HepG2 (cell line): ENCODE results near the gene FGD5. TPM values are rescaled to one million over a fixed set of nuclear protein-coding genes. Genes with fewer than 3 reads are reported as not detected.

Experiments
- FOSL2 ChIP-seq: sonication (generic); formaldehyde crosslinking; IDR thresholded peaks from 2 replicates; pipeline ENCODE4 v1.4.0; 2020; ENCODE audit warnings: missing genetic modification reagents
- GABPA ChIP-seq, 2 experiments: IDR thresholded peaks; 2 replicates each; pipeline ENCODE4 v1.6.1; 2011 to 2016; ENCODE audit warnings: low read depth in 2 of 2, low read length in 1 of 2, missing biosample characterization in 1 of 2, missing genetic modification characterization in 1 of 2
- HIC2 ChIP-seq: sonication (generic); formaldehyde crosslinking; IDR thresholded peaks from 2 replicates; pipeline ENCODE4 v1.9.0; 2022; ENCODE audit warnings: low read depth, missing genetic modification reagents
- HMGXB4 ChIP-seq, 2 experiments: sonication (generic) in 1 of 2; formaldehyde crosslinking in 1 of 2; IDR thresholded peaks; 2 replicates each; pipeline versions ENCODE4 v1.4.0 to v1.6.1; 2018 to 2020; ENCODE audit warnings: missing genetic modification reagents in 2 of 2, borderline replicate concordance in 1 of 2, low read depth in 1 of 2, mild to moderate bottlenecking in 1 of 2, missing biosample characterization in 1 of 2
- KAT7 ChIP-seq: IDR thresholded peaks from 2 replicates; pipeline ENCODE4 v1.6.1; 2018; ENCODE audit warnings: borderline replicate concordance, missing compliant biosample characterization
- KLF6 ChIP-seq: IDR thresholded peaks from 2 replicates; pipeline ENCODE4 v1.8.0; 2016; ENCODE audit warnings: missing biosample characterization, missing genetic modification reagents
- MED8 ChIP-seq: sonication (generic); formaldehyde crosslinking; IDR thresholded peaks from 2 replicates; pipeline ENCODE4 v1.8.1; 2023; ENCODE audit warnings: mild to moderate bottlenecking, missing genetic modification reagents; ENCODE audit not compliant: insufficient replicate concordance
- MIER2 ChIP-seq: IDR thresholded peaks from 2 replicates; pipeline ENCODE4 v1.6.1; 2016; ENCODE audit warnings: missing biosample characterization, missing genetic modification reagents
- SIN3A ChIP-seq: IDR thresholded peaks from 2 replicates; pipeline ENCODE4 v1.6.1; 2011; ENCODE audit warnings: low read depth, mild to moderate bottlenecking, control low read depth, low read length, borderline replicate concordance
- SNRNP70 ChIP-seq: fragments of 200-400 bp; formaldehyde crosslinking; IDR thresholded peaks from 2 replicates; pipeline ENCODE4 v1.6.1; 2017; ENCODE audit warnings: mild to moderate bottlenecking, low read depth, low read length, moderate library complexity
- SP4 ChIP-seq: sonication (generic); formaldehyde crosslinking; IDR thresholded peaks from 2 replicates; pipeline ENCODE4 v1.8.1; 2023; ENCODE audit warnings: mild to moderate bottlenecking, missing genetic modification reagents
- TERF1 ChIP-seq: sonication (generic); formaldehyde crosslinking; IDR thresholded peaks from 2 replicates; pipeline ENCODE4 v1.8.0; 2022; ENCODE audit warnings: mild to moderate bottlenecking, missing genetic modification reagents, moderate library complexity
- ZBTB14 ChIP-seq: sonication (generic); formaldehyde crosslinking; IDR thresholded peaks from 2 replicates; pipeline ENCODE4 v1.4.0; 2020; ENCODE audit warnings: missing genetic modification reagents
- ZKSCAN5 ChIP-seq: sonication (generic); formaldehyde crosslinking; IDR thresholded peaks from 2 replicates; pipeline ENCODE4 v1.5.1; 2020; ENCODE audit warnings: mild to moderate bottlenecking, missing genetic modification reagents
- ZNF431 ChIP-seq: sonication (generic); formaldehyde crosslinking; IDR thresholded peaks from 2 replicates; pipeline ENCODE4 v1.9.0; 2022; ENCODE audit warnings: missing genetic modification reagents, low read depth, mild to moderate bottlenecking, borderline replicate concordance
- ZNF556 ChIP-seq: sonication (generic); formaldehyde crosslinking; IDR thresholded peaks from 2 replicates; pipeline ENCODE4 v1.4.0; 2020; ENCODE audit warnings: mild to moderate bottlenecking, missing genetic modification reagents, borderline replicate concordance
- ZNF563 ChIP-seq: sonication (generic); formaldehyde crosslinking; IDR thresholded peaks from 2 replicates; pipeline ENCODE4 v1.8.0; 2022; ENCODE audit warnings: mild to moderate bottlenecking, moderate library complexity, missing genetic modification reagents
- ZNF737 ChIP-seq: sonication (generic); formaldehyde crosslinking; IDR thresholded peaks from 2 replicates; pipeline ENCODE4 v1.5.0; 2020; ENCODE audit warnings: missing genetic modification reagents, mild to moderate bottlenecking, borderline replicate concordance
- ZNF746 ChIP-seq: sonication (generic); formaldehyde crosslinking; IDR thresholded peaks from 2 replicates; pipeline ENCODE4 v1.8.0; 2022; ENCODE audit warnings: mild to moderate bottlenecking, missing genetic modification reagents
- ZNF75D ChIP-seq: sonication (generic); formaldehyde crosslinking; IDR thresholded peaks from 2 replicates; pipeline ENCODE4 v1.8.1; 2023; ENCODE audit warnings: missing genetic modification reagents, mild to moderate bottlenecking, borderline replicate concordance
- ZSCAN21 ChIP-seq: sonication (generic); formaldehyde crosslinking; IDR thresholded peaks from 2 replicates; pipeline ENCODE4 v1.8.0; 2022; ENCODE audit warnings: mild to moderate bottlenecking, missing genetic modification reagents, moderate library complexity, borderline replicate concordance
- ZSCAN30 ChIP-seq: sonication (generic); formaldehyde crosslinking; IDR thresholded peaks from 2 replicates; pipeline ENCODE4 v1.5.0; 2020; ENCODE audit warnings: mild to moderate bottlenecking, missing genetic modification reagents
- polyA plus RNA-seq, 8 experiments: library from polyadenylated mRNA; depleted of rRNA in 3 of 8; stranded (reverse) in 7 of 8; unstranded in 1 of 8; fragments of >200 nt; fragmentation: Illumina TruSeq in 4 of 8; extraction: Trizol in 4 of 8; gene quantifications; 2 replicates each; pipeline versions ENCODE4 v1.2.1 to v1.2.3, GENCODE V29; 2011 to 2016; ENCODE audit warnings: low read depth in 4 of 8, missing spikeins in 1 of 8, mixed read lengths in 1 of 8; ENCODE audit not compliant: insufficient read depth in 1 of 8
- total RNA-seq, 5 experiments: library from RNA; depleted of rRNA; stranded (reverse); fragments of >200 nt; fragmentation: Illumina TruSeq; extraction: Trizol; gene quantifications; 2 replicates each; pipeline ENCODE4 v1.2.3, GENCODE V29; 2016; ENCODE audit warnings: low read depth in 1 of 5

The FGD5 gene
- total and polyA plus RNA-seq, 2 of the 13 experiments (the other 11 are each of a cell fraction or from before 2014, with no cell fraction given), result 0.17 TPM; not detected in 1

GRCh38 chr3:14803981-14804834 lies 14.6 kb upstream of the FGD5 start (continued):
- TF ChIP-seq ZBTB14, result no peak
- TF ChIP-seq ZNF746, result no peak
- no peak for TF ChIP-seq FOSL2 (CRISPR knock-in tag)
- no peak for TF ChIP-seq SIN3A
- 0 out of 2 replicates have a peak, but pooled peaks have one; percentile 21 for TF ChIP-seq ZSCAN21
- no peak for TF ChIP-seq MIER2 (CRISPR knock-in tag)
- peak; percentile 32; the same call in 1 of the 2 replicates for TF ChIP-seq GABPA (IDR thresholded peaks at IDR 0.05; ENCODE audit: low read depth, low read length)
- TF ChIP-seq GABPA (CRISPR knock-in tag; IDR thresholded peaks at IDR 0.05; ENCODE audit: low read depth), result peak; percentile 88
- no peak for TF ChIP-seq ZNF431 (CRISPR knock-in tag)
- no peak for TF ChIP-seq KAT7 (CRISPR knock-in tag)
- TF ChIP-seq TERF1, result no peak
- no peak for TF ChIP-seq ZNF737 (CRISPR knock-in tag)
- TF ChIP-seq ZNF556 (CRISPR knock-in tag), result no peak
- TF ChIP-seq KLF6, result no peak
- TF ChIP-seq SNRNP70, result no peak
- TF ChIP-seq HIC2 (CRISPR knock-in tag), result no peak
- TF ChIP-seq SP4, result no peak
- TF ChIP-seq ZKSCAN5 (CRISPR knock-in tag), result no peak
- TF ChIP-seq MED8 (CRISPR knock-in tag), result no peak
- TF ChIP-seq ZNF563 (CRISPR knock-in tag), result no peak
- TF ChIP-seq ZNF75D (CRISPR knock-in tag), result no peak
- TF ChIP-seq HMGXB4 (CRISPR knock-in tag; IDR thresholded peaks at IDR 0.05; ENCODE audit: borderline replicate concordance in 1 of 2, low read depth in 1 of 2), result 0 out of 4 replicates have a peak, but pooled peaks of 1 of the 2 experiments have one; percentile 2
- no peak for TF ChIP-seq ZSCAN30 (CRISPR knock-in tag)
